MM.1S (cell line): ENCODE results near the gene LYSMD3.

ENCODE experiments used
- EZH2 ChIP-seq: fragments of 300-600 bp; sonication (generic); optimal IDR thresholded peaks from 2 replicates; pipeline ENCODE3; 2017; ENCODE audit warnings: low read depth, mild to moderate bottlenecking, antibody characterized with exemption, low read length, mixed read lengths
- EZH2phosphoT487 ChIP-seq: fragments of 300-600 bp; sonication (generic); IDR thresholded peaks from 2 replicates; pipeline ENCODE4 v1.6.1; 2018; ENCODE audit warnings: antibody characterized with exemption, low read length
- TF ChIP-seq, protein P1 (sequence below): fragments of 300-600 bp; sonication (generic); IDR thresholded peaks from 2 replicates; pipeline ENCODE4 v1.5.1; 2016; ENCODE audit warnings: antibody characterized with exemption, low read length, mixed read lengths

DNA sequence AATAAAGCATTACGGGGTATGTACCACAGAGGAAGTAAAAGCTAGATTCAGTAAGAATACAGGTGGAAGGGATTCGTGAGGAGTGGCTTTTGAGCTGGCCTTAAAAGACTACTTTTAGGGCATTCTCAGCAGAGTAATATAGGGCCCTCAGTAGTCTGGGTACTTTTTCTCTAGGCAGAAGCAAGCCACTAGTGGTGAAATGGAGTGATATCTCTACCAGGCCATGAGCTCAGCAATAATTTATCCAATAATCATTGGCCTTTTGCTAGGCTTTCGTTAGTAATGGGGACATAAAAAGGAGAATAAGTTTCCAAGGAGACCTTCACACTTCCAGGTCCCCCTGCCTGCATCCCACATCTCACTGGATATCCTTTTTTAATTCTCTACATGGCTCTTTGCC lies 53.0 kb downstream of the LYSMD3 start:
- TF ChIP-seq, protein P1, sequence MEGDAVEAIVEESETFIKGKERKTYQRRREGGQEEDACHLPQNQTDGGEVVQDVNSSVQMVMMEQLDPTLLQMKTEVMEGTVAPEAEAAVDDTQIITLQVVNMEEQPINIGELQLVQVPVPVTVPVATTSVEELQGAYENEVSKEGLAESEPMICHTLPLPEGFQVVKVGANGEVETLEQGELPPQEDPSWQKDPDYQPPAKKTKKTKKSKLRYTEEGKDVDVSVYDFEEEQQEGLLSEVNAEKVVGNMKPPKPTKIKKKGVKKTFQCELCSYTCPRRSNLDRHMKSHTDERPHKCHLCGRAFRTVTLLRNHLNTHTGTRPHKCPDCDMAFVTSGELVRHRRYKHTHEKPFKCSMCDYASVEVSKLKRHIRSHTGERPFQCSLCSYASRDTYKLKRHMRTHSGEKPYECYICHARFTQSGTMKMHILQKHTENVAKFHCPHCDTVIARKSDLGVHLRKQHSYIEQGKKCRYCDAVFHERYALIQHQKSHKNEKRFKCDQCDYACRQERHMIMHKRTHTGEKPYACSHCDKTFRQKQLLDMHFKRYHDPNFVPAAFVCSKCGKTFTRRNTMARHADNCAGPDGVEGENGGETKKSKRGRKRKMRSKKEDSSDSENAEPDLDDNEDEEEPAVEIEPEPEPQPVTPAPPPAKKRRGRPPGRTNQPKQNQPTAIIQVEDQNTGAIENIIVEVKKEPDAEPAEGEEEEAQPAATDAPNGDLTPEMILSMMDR: no peak
- TF ChIP-seq EZH2phosphoT487 (no peak), EZH2 (no peak)
